Measurements from ENCODE around the gene GADD45B. TPM values are rescaled to one million over a fixed set of nuclear protein-coding genes. Genes with fewer than 3 reads are reported as not detected.
A peak's percentile ranks its signal among the peaks of the same experiment; 100 is the strongest.

Gene GADD45B
- polyA plus RNA-seq, 1 donor from 2014 or later, result not detected

DNA sequence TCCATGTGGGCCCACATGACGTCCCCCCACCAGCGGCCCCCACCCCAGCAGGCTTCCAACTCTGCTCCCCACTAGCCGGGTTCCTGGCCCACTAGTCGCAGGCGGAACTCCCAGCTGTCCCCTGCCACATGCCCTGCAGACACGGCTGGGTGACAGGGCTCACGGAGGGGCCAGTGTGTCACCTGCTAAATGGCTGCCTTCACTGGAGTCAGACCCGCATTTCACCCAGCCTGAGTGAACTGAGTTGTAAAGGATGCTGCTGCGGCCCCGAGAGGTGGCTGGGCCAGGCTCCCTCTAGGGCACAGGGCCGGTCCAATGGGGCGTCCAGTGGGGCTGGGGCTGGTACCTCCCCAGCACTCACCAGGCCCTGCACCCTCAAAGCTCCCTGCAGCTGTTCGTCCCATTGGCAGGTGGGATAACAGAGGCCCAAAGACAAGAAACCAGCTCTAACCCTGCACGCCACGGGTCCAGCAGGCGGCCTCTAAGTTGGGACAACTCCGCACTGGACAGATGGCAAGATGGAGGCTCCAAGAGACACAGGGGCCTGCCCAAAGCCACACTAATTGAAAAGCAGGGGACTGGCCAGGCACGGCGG is 22.4 kb upstream of the GADD45B start:
- Histone ChIP-seq H3K27ac (ENCODE audit: low read length) (no peak overlapping the region), H3K9me2 (ENCODE audit: insufficient read depth, low read length) (no peaks in the 10 kb centered on the region), H3K27me3 (ENCODE audit: insufficient read depth, low read depth, low read length) (no peaks in the 10 kb centered on the region), H3K9me3 (ENCODE audit: low read length) (no peaks in the 10 kb centered on the region), H2AFZ (ENCODE audit: low read depth, low read length) (no peak overlapping the region), H4K20me1 (ENCODE audit: insufficient read depth) (no peaks in the 10 kb centered on the region), H3F3A (ENCODE audit: insufficient read depth, low read length, poor library complexity, severe bottlenecking) (no peaks in the 10 kb centered on the region), H3K4me3 (ENCODE audit: low read length) (no peak overlapping the region), H3K36me3 (ENCODE audit: insufficient read depth, low read length) (no peaks in the 10 kb centered on the region), H3K9ac (ENCODE audit: low read length) (no peak overlapping the region), H3K4me2 (ENCODE audit: low read length) (no peak overlapping the region), H3K79me2 (replicated peaks; ENCODE audit: insufficient read depth, low read length) (peaks cover 34% of the 10 kb centered on the region)
- TF ChIP-seq MXI1 (conservative IDR thresholded peaks at IDR 0.05; ENCODE audit: poor library complexity, severe bottlenecking) (no peak), RAD21 (conservative IDR thresholded peaks at IDR 0.05) (no peak), POLR2AphosphoS5 (IDR thresholded peaks at IDR 0.05) (no peak), EZH2 (IDR thresholded peaks at IDR 0.05; ENCODE audit: borderline replicate concordance, insufficient read depth, low read length, poor library complexity, severe bottlenecking) (no peak), SMC3 (conservative IDR thresholded peaks at IDR 0.05; ENCODE audit: poor library complexity) (no peak), TAF1 (IDR thresholded peaks at IDR 0.05; ENCODE audit: low read depth) (no peak), CTCF (IDR thresholded peaks at IDR 0.05; ENCODE audit: poor library complexity, severe bottlenecking) (no peak), EP300 (conservative IDR thresholded peaks at IDR 0.05; ENCODE audit: poor library complexity, severe bottlenecking) (no peak)
- TF ChIP-seq, protein P1, sequence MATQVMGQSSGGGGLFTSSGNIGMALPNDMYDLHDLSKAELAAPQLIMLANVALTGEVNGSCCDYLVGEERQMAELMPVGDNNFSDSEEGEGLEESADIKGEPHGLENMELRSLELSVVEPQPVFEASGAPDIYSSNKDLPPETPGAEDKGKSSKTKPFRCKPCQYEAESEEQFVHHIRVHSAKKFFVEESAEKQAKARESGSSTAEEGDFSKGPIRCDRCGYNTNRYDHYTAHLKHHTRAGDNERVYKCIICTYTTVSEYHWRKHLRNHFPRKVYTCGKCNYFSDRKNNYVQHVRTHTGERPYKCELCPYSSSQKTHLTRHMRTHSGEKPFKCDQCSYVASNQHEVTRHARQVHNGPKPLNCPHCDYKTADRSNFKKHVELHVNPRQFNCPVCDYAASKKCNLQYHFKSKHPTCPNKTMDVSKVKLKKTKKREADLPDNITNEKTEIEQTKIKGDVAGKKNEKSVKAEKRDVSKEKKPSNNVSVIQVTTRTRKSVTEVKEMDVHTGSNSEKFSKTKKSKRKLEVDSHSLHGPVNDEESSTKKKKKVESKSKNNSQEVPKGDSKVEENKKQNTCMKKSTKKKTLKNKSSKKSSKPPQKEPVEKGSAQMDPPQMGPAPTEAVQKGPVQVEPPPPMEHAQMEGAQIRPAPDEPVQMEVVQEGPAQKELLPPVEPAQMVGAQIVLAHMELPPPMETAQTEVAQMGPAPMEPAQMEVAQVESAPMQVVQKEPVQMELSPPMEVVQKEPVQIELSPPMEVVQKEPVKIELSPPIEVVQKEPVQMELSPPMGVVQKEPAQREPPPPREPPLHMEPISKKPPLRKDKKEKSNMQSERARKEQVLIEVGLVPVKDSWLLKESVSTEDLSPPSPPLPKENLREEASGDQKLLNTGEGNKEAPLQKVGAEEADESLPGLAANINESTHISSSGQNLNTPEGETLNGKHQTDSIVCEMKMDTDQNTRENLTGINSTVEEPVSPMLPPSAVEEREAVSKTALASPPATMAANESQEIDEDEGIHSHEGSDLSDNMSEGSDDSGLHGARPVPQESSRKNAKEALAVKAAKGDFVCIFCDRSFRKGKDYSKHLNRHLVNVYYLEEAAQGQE (IDR thresholded peaks at IDR 0.05; ENCODE audit: borderline replicate concordance), result no peak

DNA sequence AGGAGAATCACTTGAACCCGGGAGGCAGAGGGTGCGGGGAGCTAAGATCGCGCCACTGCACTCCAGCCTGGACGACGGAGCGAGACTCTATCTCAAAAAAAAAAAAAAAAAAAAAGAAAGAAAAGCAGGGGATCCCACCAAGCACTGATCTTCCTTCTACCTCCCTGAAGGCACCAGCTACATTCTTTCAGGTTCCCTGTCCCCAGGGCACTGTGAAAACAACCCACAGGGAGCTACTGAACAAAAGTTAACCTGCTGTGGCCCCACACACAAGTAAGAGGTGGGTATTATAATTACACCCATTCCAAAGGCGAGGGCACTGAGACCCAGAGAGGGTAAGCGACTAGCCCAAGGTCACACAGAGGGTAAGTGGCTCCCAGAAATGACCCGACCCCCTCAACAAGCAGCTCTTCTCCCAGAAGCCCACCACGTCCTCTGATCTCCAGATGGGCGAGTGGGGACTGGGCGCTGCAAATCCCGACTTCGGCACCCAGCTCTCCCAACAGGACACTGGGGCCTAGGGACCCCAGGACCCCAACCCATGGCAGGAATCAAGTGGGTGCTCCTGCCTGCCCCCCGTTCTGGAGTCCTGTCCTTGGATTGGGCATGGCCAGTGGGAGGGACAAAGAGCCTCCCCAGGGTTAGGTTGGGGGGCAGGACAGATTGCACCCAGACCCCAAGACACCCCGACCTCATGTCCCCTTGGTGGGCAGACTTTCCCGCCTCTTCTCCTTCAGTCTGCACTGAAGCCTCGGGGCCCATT is 21.5 kb upstream of the GADD45B start:
- no peaks in the 10 kb centered on the region for H4K20me1 ChIP-seq (ENCODE audit: insufficient read depth)
- H3K79me2 ChIP-seq (replicated peaks; ENCODE audit: insufficient read depth, low read length), result peaks cover 31% of the 10 kb centered on the region

More for the DNA sequence above, 21.5 kb upstream of the GADD45B start:
- H3K4me2 ChIP-seq (ENCODE audit: low read length), result no peak overlapping the region
- no peaks in the 10 kb centered on the region for H3K36me3 ChIP-seq (ENCODE audit: insufficient read depth, low read length)
- no peaks in the 10 kb centered on the region for H3K9me2 ChIP-seq (ENCODE audit: insufficient read depth, low read length)
- H3K27me3 ChIP-seq (ENCODE audit: insufficient read depth, low read depth, low read length), result no peaks in the 10 kb centered on the region
- no peak overlapping the region for H2AFZ ChIP-seq (ENCODE audit: low read depth, low read length)
- no peaks in the 10 kb centered on the region for H3K9me3 ChIP-seq (ENCODE audit: low read length)
- H3K9ac ChIP-seq (ENCODE audit: low read length), result no peak overlapping the region
- H3K27ac ChIP-seq (ENCODE audit: low read length), result no peak overlapping the region
- TF ChIP-seq MXI1 (conservative IDR thresholded peaks at IDR 0.05; ENCODE audit: poor library complexity, severe bottlenecking), result no peak
- TF ChIP-seq EZH2 (IDR thresholded peaks at IDR 0.05; ENCODE audit: borderline replicate concordance, insufficient read depth, low read length, poor library complexity, severe bottlenecking), result no peak
- no peak for TF ChIP-seq TAF1 (IDR thresholded peaks at IDR 0.05; ENCODE audit: low read depth)
- TF ChIP-seq EP300 (conservative IDR thresholded peaks at IDR 0.05; ENCODE audit: poor library complexity, severe bottlenecking), result no peak
- TF ChIP-seq, protein P1 (IDR thresholded peaks at IDR 0.05; ENCODE audit: borderline replicate concordance), result no peak
- no peak for TF ChIP-seq SMC3 (conservative IDR thresholded peaks at IDR 0.05; ENCODE audit: poor library complexity)
- TF ChIP-seq RAD21 (conservative IDR thresholded peaks at IDR 0.05), result no peak
- TF ChIP-seq CTCF (IDR thresholded peaks at IDR 0.05; ENCODE audit: poor library complexity, severe bottlenecking), result no peak
- TF ChIP-seq POLR2AphosphoS5 (IDR thresholded peaks at IDR 0.05), result no peak
- H3F3A ChIP-seq (ENCODE audit: insufficient read depth, low read length, poor library complexity, severe bottlenecking), result no peaks in the 10 kb centered on the region
- peak overlapping the region; percentile 97 for H3K4me3 ChIP-seq (ENCODE audit: low read length)

All from neural cell (in vitro differentiated cells).